Left kidney (tissue), 2 donors: ENCODE data around the gene PPP4C. TPM values are rescaled to one million over a fixed set of nuclear protein-coding genes. Genes with fewer than 3 reads are reported as not detected.

Source experiments
- DNase-seq: peaks from one replicate; pipeline ENCODE4 v3.0.0-alpha.2; 2013
- polyA plus RNA-seq: library from polyadenylated mRNA; unstranded; fragments of 120-200 nt; gene quantifications from one replicate; pipeline ENCODE4 v1.2.1, GENCODE V29; 2013; ENCODE audit not compliant: insufficient read length

Gene PPP4C
- polyA plus RNA-seq, 1 donor = 82.7 TPM

GRCh38 chr16:30077656-30078055 is 1.9 kb downstream of the PPP4C start:
- DNase-seq = no peak

GRCh38 chr16:30078744-30079143 is 3.0 kb downstream of the PPP4C start:
- DNase-seq = no peak

- no peak for DNase-seq
Measured at GRCh38 chr16:30079480-30079879, 3.7 kb downstream of the PPP4C start.

- no peak for DNase-seq
Measured at GRCh38 chr16:30082545-30083090, 6.8 kb downstream of the PPP4C start.

- DNase-seq = no peak
Measured at GRCh38 chr16:30083216-30084055, 7.6 kb downstream of the PPP4C start.

- DNase-seq = no peak
Measured at GRCh38 chr16:30084096-30084815, 8.5 kb downstream of the PPP4C start.

GRCh38 chr16:30084816-30085159 is 9.0 kb downstream of the PPP4C start:
- no peak for DNase-seq

GRCh38 chr16:30085247-30085646 is 9.5 kb downstream of the PPP4C start:
- no peak for DNase-seq

GRCh38 chr16:30085820-30086219 is 10.0 kb downstream of the PPP4C start:
- DNase-seq = no peak

- DNase-seq = no peak
Measured at GRCh38 chr16:30086291-30087140, 10.7 kb downstream of the PPP4C start.

GRCh38 chr16:30087181-30087898 is 11.5 kb downstream of the PPP4C start:
- no peak for DNase-seq

- no peak for DNase-seq
Measured at GRCh38 chr16:30088237-30088831, 12.5 kb downstream of the PPP4C start.

GRCh38 chr16:30088832-30089624 is 13.2 kb downstream of the PPP4C start:
- no peak for DNase-seq

- DNase-seq = no peak
Measured at GRCh38 chr16:30090610-30091331, 15.0 kb downstream of the PPP4C start.

GRCh38 chr16:30091474-30092372 is 15.9 kb downstream of the PPP4C start, which contains the start of gene TBX6:
TSS of gene TBX6 (minus strand) at chr16:30091924. CDS start at chr16:30091193, 731 bp downstream.
- peak; percentile 89 for DNase-seq

- DNase-seq = peak; percentile 71
Measured at GRCh38 chr16:30092373-30093010, 16.7 kb downstream of the PPP4C start.

GRCh38 chr16:30094541-30095165 is 18.9 kb downstream of the PPP4C start:
- DNase-seq = no peak
